BLaER1 (cell line): ENCODE results near the gene PRMT7.
A peak's percentile ranks its signal among the peaks of the same experiment; 100 is the strongest.

Experiments
- H3K27ac ChIP-seq: shearing (Covaris generic); formaldehyde crosslinking; 2 replicates; pipeline ENCODE4 v1.8.1; 2022
- H3K27me3 ChIP-seq: shearing (Covaris generic); formaldehyde crosslinking; 2 replicates; pipeline ENCODE4 v1.8.1; 2022
- H3K36me3 ChIP-seq: shearing (Covaris generic); formaldehyde crosslinking; 2 replicates; pipeline ENCODE4 v1.8.1; 2022
- H3K4me1 ChIP-seq: shearing (Covaris generic); formaldehyde crosslinking; 2 replicates; pipeline ENCODE4 v1.8.1; 2022
- H3K4me2 ChIP-seq: shearing (Covaris generic); formaldehyde crosslinking; 2 replicates; pipeline ENCODE4 v1.8.1; 2022
- H3K4me3 ChIP-seq: shearing (Covaris generic); formaldehyde crosslinking; 2 replicates; pipeline ENCODE4 v1.8.1; 2022
- H3K9ac ChIP-seq: shearing (Covaris generic); formaldehyde crosslinking; 2 replicates; pipeline ENCODE4 v1.8.1; 2022
- H3K9me3 ChIP-seq: shearing (Covaris generic); formaldehyde crosslinking; 2 replicates; pipeline ENCODE4 v1.8.1; 2022
- H4K20me1 ChIP-seq: shearing (Covaris generic); formaldehyde crosslinking; 2 replicates; pipeline ENCODE4 v1.8.1; 2022
- Cebpa-rat ChIP-seq: shearing (Covaris generic); IDR thresholded peaks from 2 replicates; pipeline ENCODE4 v1.8.1; 2022

Gene PRMT7

GRCh38 chr16:68299571-68300453 is 11.0 kb upstream of the PRMT7 start:
- Histone ChIP-seq H3K9ac (no peak overlapping the region), H3K4me3 (no peak overlapping the region), H3K27ac (no peak overlapping the region), H3K27me3 (no peaks in the 10 kb centered on the region), H3K9me3 (no peaks in the 10 kb centered on the region), H3K4me2 (no peak overlapping the region), H3K4me1 (no peaks in the 10 kb centered on the region), H4K20me1 (peaks cover 82% of the 10 kb centered on the region), H3K36me3 (peaks cover 100% of the 10 kb centered on the region)
- no peak for TF ChIP-seq Cebpa-rat

DNA sequence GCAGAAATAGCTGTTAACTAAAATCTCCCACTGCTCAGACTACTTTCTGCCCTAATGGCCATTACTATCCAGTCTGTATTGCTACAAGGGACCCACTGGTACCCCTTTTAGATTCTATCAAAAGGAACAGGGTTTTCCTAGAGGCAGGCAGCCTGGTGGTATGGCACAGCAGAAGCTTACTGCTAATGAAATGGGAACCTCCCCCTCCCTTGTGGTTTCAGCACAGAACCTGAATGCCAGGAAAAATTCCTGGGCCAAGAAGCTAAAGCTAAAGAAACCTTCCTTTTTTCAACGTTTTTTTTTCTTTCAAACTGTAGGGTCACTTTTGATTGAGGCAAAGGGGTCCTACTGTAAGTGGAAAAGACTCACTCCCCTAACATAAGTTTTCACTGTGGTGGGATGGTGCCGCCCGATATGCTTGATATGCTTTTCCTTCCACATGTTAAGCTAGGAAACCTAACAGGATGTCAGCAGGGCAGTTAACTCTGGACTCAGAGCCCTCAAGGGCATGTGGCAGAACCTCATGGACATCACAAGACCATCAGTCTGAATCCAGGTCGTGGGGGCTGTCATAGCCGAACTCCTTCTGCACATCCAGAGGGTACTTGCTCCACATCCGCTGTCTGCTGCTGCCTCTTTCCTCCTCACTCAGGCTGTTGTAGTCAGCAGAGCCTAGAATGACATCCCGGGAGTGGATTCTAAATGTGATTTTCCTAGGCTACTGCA is 9.9 kb upstream of the PRMT7 start:
- Histone ChIP-seq H3K4me1 (no peaks in the 10 kb centered on the region), H3K9me3 (no peaks in the 10 kb centered on the region), H3K4me3 (no peak overlapping the region), H3K4me2 (no peak overlapping the region), H3K27me3 (no peaks in the 10 kb centered on the region), H4K20me1 (peaks cover 88% of the 10 kb centered on the region), H3K27ac (no peak overlapping the region), H3K9ac (0 out of 2 replicates have a peak overlapping the region, but pooled peaks have one; percentile 16), H3K36me3 (peaks cover 100% of the 10 kb centered on the region)
- TF ChIP-seq Cebpa-rat: no peak

GRCh38 chr16:68306633-68307032 is 4.2 kb upstream of the PRMT7 start:
- no peak overlapping the region for H3K9ac ChIP-seq
- peaks cover 65% of the 10 kb centered on the region for H4K20me1 ChIP-seq
- H3K36me3 ChIP-seq: peaks cover 82% of the 10 kb centered on the region
- no peaks in the 10 kb centered on the region for H3K9me3 ChIP-seq
- H3K4me1 ChIP-seq: peaks cover 18% of the 10 kb centered on the region
- no peak overlapping the region for H3K4me2 ChIP-seq
- H3K27me3 ChIP-seq: no peaks in the 10 kb centered on the region
- H3K4me3 ChIP-seq: no peak overlapping the region
- no peak for TF ChIP-seq Cebpa-rat
- H3K27ac ChIP-seq: no peak overlapping the region

DNA sequence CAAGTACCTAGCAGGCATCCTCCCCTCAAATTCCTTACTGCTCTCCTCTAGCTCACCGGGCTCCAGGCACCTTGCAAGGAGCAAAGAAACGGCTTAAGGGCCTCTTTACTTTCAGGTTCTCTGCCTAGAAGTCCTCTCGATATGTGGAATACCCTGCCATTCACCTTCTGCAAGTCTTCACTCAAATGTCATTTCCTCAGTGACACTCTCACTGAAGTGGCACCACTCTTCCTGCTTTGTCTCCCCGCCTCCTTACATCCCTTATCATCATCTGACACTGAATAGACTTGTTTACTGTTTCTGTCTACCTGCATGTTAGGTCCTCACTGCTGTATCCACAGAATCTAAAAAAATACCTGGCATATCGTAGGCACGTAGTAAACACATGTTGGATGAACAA is 1.0 kb upstream of the PRMT7 start:
- Histone ChIP-seq H3K27ac (peak overlapping the region; percentile 83), H3K36me3 (peaks cover 74% of the 10 kb centered on the region), H4K20me1 (peaks cover 36% of the 10 kb centered on the region; the same call in 1 of the 2 replicates)

DNA sequence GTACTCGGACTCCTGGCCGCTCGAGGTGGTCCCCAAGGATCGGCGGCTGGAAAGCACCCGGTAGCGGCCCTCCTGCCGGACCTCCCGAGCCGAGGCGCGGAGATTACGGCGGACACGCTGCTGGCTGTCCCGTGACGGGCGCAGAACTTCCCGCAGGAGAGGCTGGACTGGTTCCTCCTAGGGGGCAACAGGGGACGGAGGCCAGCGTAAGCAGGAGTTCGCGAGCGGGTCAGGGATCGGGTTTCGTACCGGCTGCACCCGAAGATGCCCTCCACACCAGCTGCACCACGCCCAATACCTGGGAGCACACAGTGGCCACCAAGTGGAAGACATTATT is 414 bp upstream of the PRMT7 start:
- Histone ChIP-seq H3K27ac (peak overlapping the region; percentile 83), H3K36me3 (peaks cover 74% of the 10 kb centered on the region)
- no peak for TF ChIP-seq Cebpa-rat

More for the DNA sequence above, 1.0 kb upstream of the PRMT7 start:
- peak overlapping the region; percentile 86 for H3K4me3 ChIP-seq
- no peak for TF ChIP-seq Cebpa-rat
- H3K4me2 ChIP-seq: peak overlapping the region; percentile 95
- peaks cover 39% of the 10 kb centered on the region for H3K4me1 ChIP-seq
- H3K27me3 ChIP-seq: no peaks in the 10 kb centered on the region
- H3K9me3 ChIP-seq: no peaks in the 10 kb centered on the region
- peak overlapping the region; percentile 88 for H3K9ac ChIP-seq

DNA sequence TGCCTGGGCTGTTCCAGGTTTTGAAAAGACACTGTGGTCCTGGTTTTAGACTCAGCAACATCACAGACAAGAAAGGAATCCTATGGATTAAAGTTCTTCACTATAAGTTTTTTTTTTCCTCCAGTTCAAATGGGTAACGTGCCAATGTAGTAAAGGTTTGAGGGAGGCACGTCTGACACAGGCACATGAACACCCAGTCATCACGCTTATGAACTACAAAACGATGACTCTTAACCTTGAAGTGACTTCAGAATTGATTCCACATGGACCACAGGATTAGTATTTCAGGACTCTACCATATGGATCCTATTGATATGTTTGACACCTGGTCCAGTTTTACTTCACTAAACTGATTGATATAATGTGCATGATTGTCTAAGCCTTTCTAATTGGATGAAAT is 2.3 kb downstream of the PRMT7 start:
- no peak for TF ChIP-seq Cebpa-rat
- peaks cover 39% of the 10 kb centered on the region for H3K4me1 ChIP-seq
- no peaks in the 10 kb centered on the region for H3K27me3 ChIP-seq
- H3K36me3 ChIP-seq: peaks cover 72% of the 10 kb centered on the region
- H3K9ac ChIP-seq: no peak overlapping the region
- peaks cover 14% of the 10 kb centered on the region; the same call in 1 of the 2 replicates for H4K20me1 ChIP-seq
- no peak overlapping the region for H3K4me2 ChIP-seq
- H3K9me3 ChIP-seq: no peaks in the 10 kb centered on the region
- H3K27ac ChIP-seq: no peak overlapping the region
- no peak overlapping the region for H3K4me3 ChIP-seq

More for the DNA sequence above, 414 bp upstream of the PRMT7 start:
- Histone ChIP-seq H3K9me3 (no peaks in the 10 kb centered on the region), H3K27me3 (no peaks in the 10 kb centered on the region), H3K9ac (peak overlapping the region; percentile 88), H3K4me2 (peak overlapping the region; percentile 95), H3K4me3 (peak overlapping the region; percentile 86), H4K20me1 (peaks cover 30% of the 10 kb centered on the region; the same call in 1 of the 2 replicates), H3K4me1 (peaks cover 39% of the 10 kb centered on the region)

GRCh38 chr16:68319185-68319908 is 8.5 kb downstream of the PRMT7 start:
- Histone ChIP-seq H3K9me3 (no peaks in the 10 kb centered on the region), H3K9ac (no peak overlapping the region), H3K27me3 (no peaks in the 10 kb centered on the region), H4K20me1 (peaks cover 28% of the 10 kb centered on the region; the same call in 1 of the 2 replicates), H3K4me2 (no peak overlapping the region), H3K27ac (no peak overlapping the region), H3K4me3 (no peak overlapping the region), H3K4me1 (peaks cover 14% of the 10 kb centered on the region), H3K36me3 (peaks cover 95% of the 10 kb centered on the region)
- no peak for TF ChIP-seq Cebpa-rat

- H3K27me3 ChIP-seq: no peaks in the 10 kb centered on the region
- no peaks in the 10 kb centered on the region for H3K9me3 ChIP-seq
- H3K36me3 ChIP-seq: peaks cover 83% of the 10 kb centered on the region
- no peak for TF ChIP-seq Cebpa-rat
- H3K9ac ChIP-seq: no peak overlapping the region
- H3K4me3 ChIP-seq: no peak overlapping the region
- H3K27ac ChIP-seq: no peak overlapping the region
- H3K4me2 ChIP-seq: no peak overlapping the region
- peaks cover 28% of the 10 kb centered on the region; the same call in 1 of the 2 replicates for H4K20me1 ChIP-seq
- peaks cover 23% of the 10 kb centered on the region for H3K4me1 ChIP-seq
Observed at GRCh38 chr16:68324336-68324735, 13.5 kb downstream of the PRMT7 start.

DNA sequence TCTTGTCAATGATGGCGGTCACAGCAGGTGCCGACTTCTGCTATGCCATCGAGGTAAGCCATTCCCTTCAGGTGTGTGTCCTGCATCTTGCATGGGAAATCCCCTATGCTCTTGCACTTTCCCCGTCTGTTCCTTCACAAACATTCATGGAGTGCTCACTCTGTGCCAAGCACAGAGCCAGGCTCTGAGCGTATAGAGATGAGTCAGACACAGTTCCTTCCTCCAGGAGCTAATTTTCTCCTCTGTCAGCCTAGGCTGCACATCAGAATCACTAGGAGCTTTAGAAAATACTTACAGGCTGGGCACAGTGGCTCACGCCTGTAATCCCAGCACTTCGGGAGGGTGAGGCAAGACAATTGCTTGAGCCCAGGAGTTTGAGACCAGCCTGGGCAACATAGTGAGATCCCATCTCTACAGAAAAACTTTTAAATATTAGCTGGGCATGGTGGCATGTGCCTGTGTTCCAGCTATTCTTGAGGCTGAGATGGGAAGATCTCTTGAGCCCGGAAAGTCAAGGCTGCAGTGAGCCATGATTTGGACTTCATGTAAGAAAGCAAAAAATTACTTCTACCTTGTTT is 14.1 kb downstream of the PRMT7 start:
- Histone ChIP-seq H3K9ac (no peak overlapping the region), H3K36me3 (peaks cover 83% of the 10 kb centered on the region), H3K27ac (no peak overlapping the region), H3K4me2 (no peak overlapping the region), H3K27me3 (no peaks in the 10 kb centered on the region), H3K9me3 (no peaks in the 10 kb centered on the region), H3K4me1 (peaks cover 23% of the 10 kb centered on the region), H4K20me1 (peaks cover 25% of the 10 kb centered on the region; the same call in 1 of the 2 replicates), H3K4me3 (no peak overlapping the region)
- no peak for TF ChIP-seq Cebpa-rat
